ENCODE results near the gene WDFY4. TPM values are rescaled to one million over a fixed set of nuclear protein-coding genes. Genes with fewer than 3 reads are reported as not detected.

Gene WDFY4
- total and polyA plus RNA-seq, 2 donors (not counting 1 experiment from before 2014, with no cell fraction given): 0.06 to 0.66 TPM

GRCh38 chr10:48716416-48716815 is 31.7 kb downstream of the WDFY4 start:
- Histone ChIP-seq H3K9ac (ENCODE audit: insufficient read depth, low read length) (no peak overlapping the region), H3K4me2 (ENCODE audit: extremely low read depth, insufficient read depth, low read length) (no peak overlapping the region), H3K4me3 (replicated peaks in 1 of 4; ENCODE audit: control extremely low read depth in 1 of 4, insufficient read depth in 1 of 4, low read depth in 3 of 4, low read length in 4 of 4) (no peak overlapping the region), H3K36me3 (ENCODE audit: control insufficient read depth, insufficient read depth, low read length) (no peaks in the 10 kb centered on the region), H3K27me3 (ENCODE audit: control insufficient read depth, insufficient read depth, low read length) (peaks cover 9% of the 10 kb centered on the region), H2AFZ (ENCODE audit: low read length) (no peak overlapping the region), H3K27ac (ENCODE audit: insufficient read depth, low read length) (no peak overlapping the region), H3K9me3 (ENCODE audit: control insufficient read depth, insufficient read depth, low read depth, low read length) (no peaks in the 10 kb centered on the region), H3K79me2 (ENCODE audit: control insufficient read depth, insufficient read depth, low read length) (no peaks in the 10 kb centered on the region), H3K4me1 (ENCODE audit: control insufficient read depth, extremely low read depth, insufficient read depth, low read length) (no peaks in the 10 kb centered on the region), H4K20me1 (ENCODE audit: control insufficient read depth, extremely low read depth, insufficient read depth, low read length) (no peaks in the 10 kb centered on the region)
- no peak for DNase-seq (ENCODE audit: low read depth in 2 of 2)
- no peak for TF ChIP-seq EZH2 (IDR thresholded peaks at IDR 0.05; ENCODE audit: low read length, missing control alignments)
- no peak for TF ChIP-seq CTCF (conservative IDR thresholded peaks at IDR 0.05 in 1 of 2, IDR thresholded peaks at IDR 0.05 in 1 of 2; ENCODE audit: low read depth in 1 of 2, low read length in 2 of 2)

- Histone ChIP-seq H4K20me1 (ENCODE audit: control insufficient read depth, extremely low read depth, insufficient read depth, low read length) (no peaks in the 10 kb centered on the region), H2AFZ (ENCODE audit: low read length) (no peak overlapping the region), H3K9ac (ENCODE audit: insufficient read depth, low read length) (no peak overlapping the region), H3K27ac (ENCODE audit: insufficient read depth, low read length) (no peak overlapping the region), H3K4me1 (ENCODE audit: control insufficient read depth, extremely low read depth, insufficient read depth, low read length) (no peaks in the 10 kb centered on the region), H3K36me3 (ENCODE audit: control insufficient read depth, insufficient read depth, low read length) (no peaks in the 10 kb centered on the region), H3K9me3 (ENCODE audit: control insufficient read depth, insufficient read depth, low read depth, low read length) (no peaks in the 10 kb centered on the region), H3K79me2 (ENCODE audit: control insufficient read depth, insufficient read depth, low read length) (no peaks in the 10 kb centered on the region), H3K4me2 (ENCODE audit: extremely low read depth, insufficient read depth, low read length) (no peak overlapping the region), H3K27me3 (ENCODE audit: control insufficient read depth, insufficient read depth, low read length) (peaks cover 4% of the 10 kb centered on the region), H3K4me3 (replicated peaks in 1 of 4; ENCODE audit: control extremely low read depth in 1 of 4, insufficient read depth in 1 of 4, low read depth in 3 of 4, low read length in 4 of 4) (no peak overlapping the region)
- DNase-seq (ENCODE audit: low read depth in 2 of 2): no peak
- no peak for TF ChIP-seq EZH2 (IDR thresholded peaks at IDR 0.05; ENCODE audit: low read length, missing control alignments)
- TF ChIP-seq CTCF (conservative IDR thresholded peaks at IDR 0.05 in 1 of 2, IDR thresholded peaks at IDR 0.05 in 1 of 2; ENCODE audit: low read depth in 1 of 2, low read length in 2 of 2): no peak
These were observed 35.9 kb downstream of the WDFY4 start for GRCh38 chr10:48720611-48721010.

GRCh38 chr10:48722153-48723145 is 37.8 kb downstream of the WDFY4 start:
- peaks cover 6% of the 10 kb centered on the region for H3K27me3 ChIP-seq (ENCODE audit: control insufficient read depth, insufficient read depth, low read length)
- no peak overlapping the region for H2AFZ ChIP-seq (ENCODE audit: low read length)
- TF ChIP-seq EZH2 (IDR thresholded peaks at IDR 0.05; ENCODE audit: low read length, missing control alignments) (no peak), CTCF (conservative IDR thresholded peaks at IDR 0.05 in 1 of 2, IDR thresholded peaks at IDR 0.05 in 1 of 2; ENCODE audit: low read depth in 1 of 2, low read length in 2 of 2) (no peak)
- no peak overlapping the region for H3K4me3 ChIP-seq (replicated peaks in 1 of 4; ENCODE audit: control extremely low read depth in 1 of 4, insufficient read depth in 1 of 4, low read depth in 3 of 4, low read length in 4 of 4)
- H4K20me1 ChIP-seq (ENCODE audit: control insufficient read depth, extremely low read depth, insufficient read depth, low read length): no peaks in the 10 kb centered on the region
- H3K9me3 ChIP-seq (ENCODE audit: control insufficient read depth, insufficient read depth, low read depth, low read length): no peaks in the 10 kb centered on the region
- H3K36me3 ChIP-seq (ENCODE audit: control insufficient read depth, insufficient read depth, low read length): no peaks in the 10 kb centered on the region
- no peak overlapping the region for H3K4me2 ChIP-seq (ENCODE audit: extremely low read depth, insufficient read depth, low read length)
- no peak for DNase-seq (ENCODE audit: low read depth in 2 of 2)
- no peak overlapping the region for H3K9ac ChIP-seq (ENCODE audit: insufficient read depth, low read length)
- no peaks in the 10 kb centered on the region for H3K4me1 ChIP-seq (ENCODE audit: control insufficient read depth, extremely low read depth, insufficient read depth, low read length)
- no peak overlapping the region for H3K27ac ChIP-seq (ENCODE audit: insufficient read depth, low read length)
- no peaks in the 10 kb centered on the region for H3K79me2 ChIP-seq (ENCODE audit: control insufficient read depth, insufficient read depth, low read length)
